ENCODE results near the gene ZDHHC21.
A peak's percentile ranks its signal among the peaks of the same experiment; 100 is the strongest.

Gene ZDHHC21

DNA sequence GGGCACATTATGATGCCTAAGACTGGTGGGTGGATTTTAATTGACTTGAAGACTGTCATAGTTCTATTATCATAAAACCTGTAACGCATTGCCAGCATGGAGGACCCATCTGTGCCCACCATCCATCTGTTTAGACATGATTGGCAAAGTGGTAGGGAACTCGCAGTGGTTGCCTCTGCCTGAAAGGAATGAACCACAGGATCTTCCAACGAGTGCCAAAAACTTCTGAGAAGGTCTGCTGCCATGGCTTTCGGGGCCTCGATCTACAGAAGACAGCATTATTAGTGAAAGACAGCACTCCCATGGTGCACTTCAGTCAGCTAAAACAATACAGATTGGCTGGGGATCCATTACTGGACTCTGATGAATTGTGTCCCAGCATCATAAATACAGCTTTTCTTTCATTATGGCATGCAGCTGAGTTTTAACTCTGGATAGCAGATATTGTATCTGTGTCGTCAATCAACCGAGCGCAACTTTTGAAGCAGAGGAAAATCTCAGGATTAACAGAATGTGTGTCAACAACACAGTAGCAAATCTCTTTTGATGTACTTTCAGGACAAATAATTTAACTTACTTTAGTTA, 74.3 kb downstream of the ZDHHC21 start:
- no peak for DNase-seq (ENCODE audit: insufficient read length, low spot score)
- FAIRE-seq, result no peak

DNA sequence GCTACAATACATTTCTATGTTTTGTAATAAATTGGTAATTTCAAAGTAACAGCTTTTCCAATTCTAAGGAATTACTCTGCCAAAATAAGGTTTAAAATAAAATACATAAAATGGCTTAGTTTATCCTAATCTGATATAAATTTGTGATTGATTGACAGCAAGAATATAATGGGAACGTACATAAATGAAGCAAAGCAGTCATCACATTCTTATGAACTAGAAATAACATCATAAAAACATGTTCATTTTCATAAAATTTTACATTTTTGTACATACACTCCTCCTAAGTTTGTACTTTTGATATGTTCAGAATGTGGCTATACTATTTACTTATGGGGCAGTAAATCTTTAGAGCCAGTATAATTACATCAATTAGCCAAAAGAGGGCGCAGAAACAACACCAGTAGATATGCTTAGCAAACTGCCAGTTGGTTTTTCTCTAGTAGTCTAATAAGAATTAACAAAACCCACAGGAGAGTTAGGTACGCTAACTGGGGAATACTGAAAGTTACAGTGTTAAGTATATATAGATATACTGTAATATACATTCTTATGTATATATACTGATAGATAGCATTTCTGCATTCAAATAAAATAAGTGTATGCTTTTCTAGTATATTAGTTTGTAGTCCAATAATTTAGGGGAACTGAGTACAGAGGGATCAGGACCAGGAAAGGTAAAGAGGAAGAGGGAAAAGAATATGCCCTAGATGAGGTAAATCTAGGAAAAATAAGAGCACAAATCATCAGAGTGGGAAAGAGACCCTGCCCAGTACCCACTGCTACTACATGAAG, 76.8 kb downstream of the ZDHHC21 start:
- DNase-seq (ENCODE audit: insufficient read length, low spot score), result peak; percentile 1
- peak; percentile 86 for FAIRE-seq

DNA sequence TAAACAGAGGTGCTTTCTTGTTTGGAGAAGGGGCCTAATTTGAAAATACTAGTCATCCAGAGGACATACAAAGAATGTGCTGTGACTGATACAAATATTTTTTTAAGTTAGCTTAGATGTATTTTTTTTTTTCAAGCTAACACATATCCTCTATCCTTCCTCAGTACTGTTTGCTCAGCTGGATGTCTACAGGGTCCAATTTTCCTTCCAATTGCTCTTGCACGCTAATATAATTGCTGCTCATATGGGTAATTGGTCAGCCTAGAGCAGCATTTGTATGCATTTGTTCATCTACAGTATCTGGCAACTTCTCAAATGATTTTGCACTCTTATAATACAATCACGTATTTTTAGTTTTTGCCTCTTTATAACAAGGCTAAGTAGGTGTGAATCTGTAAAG, 84.7 kb downstream of the ZDHHC21 start:
- no peak for FAIRE-seq
- DNase-seq (ENCODE audit: insufficient read length, low spot score), result no peak

DNA sequence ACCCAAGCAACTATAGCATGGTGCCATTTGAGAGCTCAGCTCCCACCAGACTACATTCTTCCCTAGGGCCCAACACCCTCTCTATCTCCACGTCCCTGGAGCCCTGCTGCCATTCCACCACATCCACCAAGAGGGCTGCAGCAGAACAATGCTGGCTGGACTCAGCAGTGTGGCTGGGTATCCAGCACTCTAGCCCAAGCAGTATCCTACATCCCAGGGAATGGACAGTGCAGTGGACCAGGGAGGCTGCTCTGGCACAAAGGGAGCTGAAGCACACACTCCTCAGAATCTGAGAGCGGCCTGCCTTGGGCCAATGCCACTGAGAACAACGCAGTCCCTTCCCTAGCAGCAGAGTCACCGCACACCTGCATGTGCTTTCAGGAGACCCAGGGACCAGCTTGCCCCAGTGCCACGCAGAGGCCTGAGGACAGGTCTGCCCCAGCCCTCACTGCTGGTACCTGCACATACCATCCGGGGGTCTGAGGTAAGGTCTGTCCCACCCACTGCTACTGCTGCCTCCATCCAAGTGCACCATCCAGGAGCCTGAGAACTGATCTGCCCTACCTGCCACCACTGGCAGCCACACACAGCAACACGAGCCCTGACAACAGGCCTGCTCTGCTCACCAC, 95.9 kb downstream of the ZDHHC21 start:
- FAIRE-seq, result no peak

DNA sequence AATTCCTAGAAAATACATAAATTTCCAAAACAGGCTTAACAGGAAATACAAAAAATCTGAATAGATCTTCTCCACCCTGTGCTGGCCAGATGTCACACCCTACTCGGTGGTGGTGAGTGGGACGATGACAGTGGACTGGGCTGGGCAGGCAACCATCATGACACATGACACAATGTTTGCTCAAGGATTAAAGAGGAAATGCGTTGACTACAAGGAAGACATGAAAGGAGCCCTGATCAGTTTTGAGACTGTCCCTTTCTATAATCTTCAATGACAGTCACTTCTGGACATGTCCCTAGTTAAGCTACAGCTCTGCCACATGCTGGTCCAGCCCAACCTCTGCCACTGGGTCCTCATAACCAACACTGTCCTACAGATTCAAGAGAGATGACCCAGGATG, 99.8 kb downstream of the ZDHHC21 start:
- DNase-seq (ENCODE audit: insufficient read length, low spot score) (no peak), FAIRE-seq (no peak)

More for the DNA sequence above, 95.9 kb downstream of the ZDHHC21 start:
- DNase-seq (ENCODE audit: insufficient read length, low spot score), result no peak

DNA sequence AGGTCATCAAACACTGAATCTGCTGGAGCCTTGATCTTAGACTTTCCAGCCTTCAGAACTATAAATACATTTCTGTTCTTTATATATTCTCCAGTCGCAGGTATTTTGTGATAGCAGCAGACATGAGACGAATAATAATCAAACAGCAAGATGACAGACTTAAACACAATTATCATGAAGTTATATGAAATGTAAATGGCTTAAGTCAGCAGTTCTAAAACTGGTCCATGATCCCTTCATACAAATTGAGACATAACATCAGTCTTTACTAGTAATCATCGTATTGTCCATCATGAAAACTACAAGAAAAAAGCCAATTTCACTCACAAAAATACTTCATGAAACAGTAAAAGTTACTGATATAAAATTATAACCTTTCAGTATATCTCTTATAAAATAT, 101.8 kb downstream of the ZDHHC21 start:
- FAIRE-seq, result no peak
- DNase-seq (ENCODE audit: insufficient read length, low spot score), result no peak

DNA sequence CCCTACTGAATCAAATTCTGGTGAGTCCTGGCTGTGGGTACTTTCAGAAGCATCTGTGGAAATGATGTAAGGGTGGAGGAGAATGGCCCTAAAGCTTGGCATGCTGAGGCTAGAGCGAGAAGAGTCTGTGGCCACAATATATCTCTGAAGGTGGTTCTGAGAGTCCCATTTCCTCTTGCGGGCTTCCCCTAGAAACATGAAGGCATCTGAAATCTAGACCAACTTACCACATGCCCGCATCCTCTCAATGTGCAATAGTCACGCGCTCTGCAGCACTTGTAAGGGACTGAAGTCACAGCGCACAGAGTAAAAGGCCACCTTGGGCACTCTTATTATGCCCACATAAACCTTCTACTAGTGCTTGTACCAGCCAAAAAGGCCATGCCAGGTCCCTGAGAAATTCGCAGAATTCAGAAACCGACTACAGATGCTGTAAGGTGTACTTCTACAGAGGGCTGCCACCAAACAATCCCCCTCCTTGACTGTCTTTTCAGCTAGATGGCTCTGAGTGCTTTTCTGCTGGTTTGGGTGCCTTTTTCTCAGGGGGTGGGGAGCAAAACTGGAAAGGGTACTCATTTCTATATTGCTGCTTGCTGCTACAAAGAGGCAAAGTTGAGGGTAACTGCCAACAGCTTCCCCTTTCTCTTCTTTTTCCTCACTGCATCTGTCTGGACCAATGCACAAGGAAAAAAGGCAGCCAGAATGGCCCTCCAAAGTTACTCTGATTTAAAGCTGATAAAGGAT, 107.3 kb downstream of the ZDHHC21 start:
- FAIRE-seq (peak; percentile 97), DNase-seq (ENCODE audit: insufficient read length, low spot score) (peak; percentile 50)

DNA sequence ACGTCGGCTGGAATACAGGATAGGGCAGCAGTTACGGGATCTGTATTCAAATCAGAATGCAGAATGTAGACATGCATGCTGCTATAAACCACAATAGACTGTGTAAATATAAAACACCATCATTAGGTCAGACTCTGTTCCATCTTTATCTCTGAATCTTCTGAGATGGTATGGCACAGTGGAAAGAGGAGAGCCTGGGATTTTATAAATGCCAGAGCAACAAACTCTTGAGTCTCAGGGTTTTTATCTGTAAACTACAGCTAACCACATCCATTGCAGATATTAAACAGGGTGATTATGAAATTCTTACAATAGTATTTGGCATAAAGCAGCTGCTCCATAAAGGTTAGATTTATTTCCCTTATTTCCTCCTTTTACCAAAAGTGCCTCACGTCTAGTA, 108.7 kb downstream of the ZDHHC21 start:
- DNase-seq (ENCODE audit: insufficient read length, low spot score), result no peak
- FAIRE-seq, result no peak

DNA sequence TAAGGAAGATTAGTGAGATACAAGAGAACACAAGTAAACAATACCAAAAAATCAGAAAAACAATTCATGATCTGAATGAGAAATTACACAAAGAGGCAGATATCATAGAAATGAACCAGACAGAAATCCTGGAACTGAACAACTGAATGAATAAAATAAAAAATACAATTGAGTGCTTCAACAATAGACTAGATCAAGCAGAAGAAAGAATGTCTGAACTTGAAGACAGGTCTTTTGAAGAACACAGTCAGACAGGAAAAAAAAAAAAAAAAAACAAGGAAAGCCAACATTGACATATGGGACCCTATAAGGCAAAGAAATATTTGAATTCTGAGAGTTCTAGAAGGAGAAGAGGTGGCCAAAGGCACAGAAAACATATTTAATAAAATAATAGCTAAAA, 115.2 kb downstream of the ZDHHC21 start:
- FAIRE-seq, result no peak
- DNase-seq (ENCODE audit: insufficient read length, low spot score), result no peak

DNA sequence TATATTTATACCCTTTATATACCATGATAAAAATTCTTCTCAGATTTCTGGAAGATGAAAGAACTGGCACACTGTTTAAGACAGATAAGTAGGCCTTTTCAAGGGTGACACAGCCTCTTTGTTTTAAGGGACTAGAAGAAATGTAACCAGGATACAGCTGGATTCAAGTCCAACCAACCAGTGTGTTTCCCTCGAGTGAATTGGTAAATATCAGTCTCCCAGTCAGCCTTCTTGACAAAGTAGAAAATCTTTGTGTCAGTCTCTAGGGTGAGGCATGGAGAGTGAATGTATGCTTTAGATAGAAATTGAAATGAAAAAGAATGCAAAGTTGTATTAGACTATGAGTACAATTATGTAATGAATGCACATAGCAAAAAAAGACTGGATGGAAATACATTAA, 119.1 kb downstream of the ZDHHC21 start:
- no peak for FAIRE-seq
- no peak for DNase-seq (ENCODE audit: insufficient read length, low spot score)

DNA sequence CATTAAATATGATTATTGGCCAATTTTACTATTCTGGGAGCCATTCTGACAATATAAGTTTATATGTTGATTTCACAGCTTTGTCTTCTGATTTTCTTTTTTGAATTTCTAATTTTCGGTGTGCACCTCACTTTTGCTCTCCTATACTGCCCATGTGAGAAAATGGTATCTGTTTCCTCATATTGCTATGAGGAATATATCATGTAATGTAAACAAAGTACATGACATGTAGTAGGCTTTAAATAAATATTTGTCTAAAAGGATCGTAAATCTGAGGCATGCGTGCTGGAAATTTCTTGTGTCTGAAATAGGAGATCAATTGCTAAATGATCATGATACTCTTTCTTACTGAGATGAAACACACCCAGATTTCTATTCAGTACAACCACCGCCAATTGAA, 119.9 kb downstream of the ZDHHC21 start:
- DNase-seq (ENCODE audit: insufficient read length, low spot score) (no peak), FAIRE-seq (no peak)

DNA sequence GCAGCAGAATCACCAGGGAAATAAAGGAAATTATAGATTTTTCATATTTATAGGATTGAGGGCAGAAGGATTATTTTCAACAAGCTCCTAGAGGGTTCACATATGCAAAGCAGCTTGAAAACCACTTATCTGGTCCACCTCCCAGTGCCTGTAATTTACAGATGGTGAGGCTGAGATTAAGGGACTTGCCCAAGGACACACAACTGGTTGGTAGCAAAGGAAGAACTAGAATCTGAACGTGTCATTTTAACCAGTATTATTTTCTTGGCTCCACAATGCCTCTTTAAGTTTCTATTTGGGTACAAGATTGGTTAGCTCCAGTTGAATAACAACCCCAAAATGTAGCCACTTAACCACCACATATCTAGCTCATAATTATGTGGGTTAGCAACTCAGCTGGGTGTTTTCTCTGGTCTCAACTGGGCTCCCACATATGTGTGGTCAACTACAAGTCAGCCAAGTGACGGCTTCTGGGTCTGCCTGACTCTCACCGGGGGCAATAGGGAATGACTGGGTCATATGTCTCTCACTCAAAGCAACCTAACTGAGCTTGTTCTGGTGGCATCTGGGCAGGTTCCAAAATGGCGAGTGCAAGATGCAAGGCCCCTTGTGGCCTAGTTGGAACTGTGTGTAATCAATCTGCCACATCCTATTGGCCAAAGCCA, 127.7 kb downstream of the ZDHHC21 start:
- DNase-seq (ENCODE audit: insufficient read length, low spot score) (no peak), FAIRE-seq (no peak)

DNA sequence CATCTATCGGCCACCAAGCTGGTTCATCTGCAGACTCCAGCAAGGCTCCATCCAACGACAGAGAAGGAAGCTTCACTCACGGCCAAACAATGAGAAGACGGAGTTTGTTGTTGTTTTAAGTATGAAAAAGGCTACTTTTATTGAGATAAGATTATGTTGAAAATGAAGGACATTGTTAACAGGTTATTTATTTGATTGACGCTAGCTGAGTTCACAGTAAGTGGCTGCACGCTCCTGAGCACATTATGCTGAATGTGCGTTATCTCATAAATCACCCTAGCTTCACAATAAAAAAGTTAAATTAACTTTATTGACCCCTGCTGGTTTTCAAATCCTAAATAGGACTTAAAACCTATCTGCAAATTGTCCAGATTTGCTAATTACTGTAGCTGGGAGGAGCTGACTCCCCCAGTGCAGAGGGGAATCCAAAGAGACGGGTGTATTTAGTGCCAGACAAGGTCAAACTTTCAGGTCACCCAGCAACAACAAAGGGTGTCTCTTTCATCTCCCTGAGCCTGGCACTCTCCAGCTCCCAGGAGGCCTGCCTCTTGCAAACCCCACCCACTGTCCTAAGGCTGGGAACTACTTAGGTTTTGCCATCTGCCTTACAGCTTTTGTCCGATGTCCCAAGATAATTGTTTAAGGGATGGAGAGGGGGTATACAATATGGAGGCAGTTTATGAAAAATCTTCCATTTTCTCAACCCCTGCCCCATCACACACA, 129.2 kb downstream of the ZDHHC21 start:
- DNase-seq (ENCODE audit: insufficient read length, low spot score) (no peak), FAIRE-seq (no peak)

DNA sequence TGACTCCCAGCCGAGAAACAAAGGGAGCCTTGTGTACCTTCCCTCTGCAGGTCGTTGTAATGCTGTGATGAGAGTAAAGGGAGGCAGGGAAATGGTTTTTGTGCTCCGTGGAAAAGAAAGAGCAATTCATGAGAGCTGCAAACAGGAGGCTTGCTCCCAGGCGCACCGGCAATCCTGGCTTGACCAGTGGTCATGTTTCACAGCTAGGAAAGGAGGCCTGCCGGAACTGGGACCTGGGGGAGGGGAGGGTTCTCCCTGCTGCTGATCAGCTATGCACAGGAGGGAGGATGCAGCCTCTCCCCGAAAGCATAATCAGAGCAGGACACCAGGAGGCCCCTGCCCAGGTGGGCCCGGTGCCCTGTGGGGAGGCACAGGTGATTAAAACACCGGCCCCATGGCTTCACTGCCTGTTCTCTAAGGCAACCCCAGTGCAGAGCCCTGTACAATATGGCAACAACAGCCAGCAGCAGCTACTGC, 131.3 kb downstream of the ZDHHC21 start:
- FAIRE-seq (no peak), DNase-seq (ENCODE audit: insufficient read length, low spot score) (no peak)

Data from GM19239 (cell line).